Testis (tissue), 2 donors: ENCODE measurements around the gene DMD.

Experiments used
- CTCF ChIP-seq, 3 experiments: fragments of 450-650 bp in 2 of 3; fragments of 200-600 bp in 1 of 3; sonication (generic) in 1 of 3; IDR thresholded peaks; one replicate each; pipeline ENCODE4 v1.5.1; 2016 to 2019; ENCODE audit warnings: antibody characterized with exemption in 3 of 3, mild to moderate bottlenecking in 2 of 3, moderate library complexity in 1 of 3
- POLR2A ChIP-seq: fragments of 450-650 bp; IDR thresholded peaks from one replicate; pipeline ENCODE4 v1.6.1; 2017; ENCODE audit warnings: antibody characterized with exemption, mild to moderate bottlenecking, moderate library complexity

GRCh38 chrX:32041181-32041580, 1170.2 kb downstream of the DMD start:
- TF ChIP-seq CTCF (IDR thresholded peaks at IDR 0.05): no peak
- TF ChIP-seq POLR2A: no peak
